Measurements from ENCODE around the gene SMYD3. TPM values are rescaled to one million over a fixed set of nuclear protein-coding genes. Genes with fewer than 3 reads are reported as not detected.

Gene SMYD3
- total and polyA plus RNA-seq, 9 of the 15 experiments (the other 6 are each of a cell fraction or from before 2014, with no cell fraction given), result 128 to 440 (median 197) TPM

GRCh38 chr1:246526915-246527314, 19.8 kb upstream of the SMYD3 start (continued):
- TF ChIP-seq RREB1 (CRISPR knock-in tag; IDR thresholded peaks at IDR 0.05) (no peak), SREBF2 (CRISPR knock-in tag; IDR thresholded peaks at IDR 0.05) (no peak), CHD1 (IDR thresholded peaks at IDR 0.05; ENCODE audit: low read length) (no peak), SMAD2 (IDR thresholded peaks at IDR 0.05; ENCODE audit: low read depth, low read length) (no peak), SIX5 (IDR thresholded peaks at IDR 0.05; ENCODE audit: borderline replicate concordance in 1 of 2, insufficient read depth in 1 of 2, low read depth in 1 of 2, low read length in 2 of 2) (no peak), BRF1 (IDR thresholded peaks at IDR 0.05; ENCODE audit: borderline replicate concordance, extremely low read depth, insufficient read length) (no peak), ZNF431 (CRISPR knock-in tag; IDR thresholded peaks at IDR 0.05) (no peak), GATAD2A (IDR thresholded peaks at IDR 0.05) (no peak), PML (IDR thresholded peaks at IDR 0.05; ENCODE audit: low read length) (no peak), EZH2 (IDR thresholded peaks at IDR 0.05; ENCODE audit: borderline replicate concordance, low read depth, low read length) (no peak)

Measured in K562 (cell line).